Measurements from ENCODE around the gene GDAP1L1.
"Not testable (repeated sequence)": the region's sequence is repeated elsewhere in the genome, so short reads cannot be mapped to it uniquely, and the experiment has no call there.

Gene GDAP1L1

DNA sequence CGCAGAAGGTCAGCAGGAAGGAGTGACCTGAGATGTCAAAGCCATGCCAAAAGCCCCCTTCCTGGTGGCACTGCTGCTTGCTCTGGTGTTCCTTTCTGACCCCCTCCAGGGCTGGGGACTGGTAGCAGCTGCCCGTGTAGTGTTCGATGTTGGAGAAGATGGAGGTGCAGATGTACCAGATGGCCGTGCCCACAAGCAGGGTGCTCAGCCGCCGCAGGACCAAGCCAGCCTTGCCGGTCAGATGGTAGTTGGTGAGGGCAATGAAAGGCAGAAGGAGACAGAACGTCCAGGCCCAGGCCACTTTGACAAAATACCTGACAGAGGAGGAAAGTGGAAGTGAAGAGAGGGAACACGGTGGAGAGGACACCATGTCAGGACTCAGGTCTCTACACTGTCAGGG lies 59.8 kb downstream of the GDAP1L1 start:
- DNase-seq, result no peak

DNA sequence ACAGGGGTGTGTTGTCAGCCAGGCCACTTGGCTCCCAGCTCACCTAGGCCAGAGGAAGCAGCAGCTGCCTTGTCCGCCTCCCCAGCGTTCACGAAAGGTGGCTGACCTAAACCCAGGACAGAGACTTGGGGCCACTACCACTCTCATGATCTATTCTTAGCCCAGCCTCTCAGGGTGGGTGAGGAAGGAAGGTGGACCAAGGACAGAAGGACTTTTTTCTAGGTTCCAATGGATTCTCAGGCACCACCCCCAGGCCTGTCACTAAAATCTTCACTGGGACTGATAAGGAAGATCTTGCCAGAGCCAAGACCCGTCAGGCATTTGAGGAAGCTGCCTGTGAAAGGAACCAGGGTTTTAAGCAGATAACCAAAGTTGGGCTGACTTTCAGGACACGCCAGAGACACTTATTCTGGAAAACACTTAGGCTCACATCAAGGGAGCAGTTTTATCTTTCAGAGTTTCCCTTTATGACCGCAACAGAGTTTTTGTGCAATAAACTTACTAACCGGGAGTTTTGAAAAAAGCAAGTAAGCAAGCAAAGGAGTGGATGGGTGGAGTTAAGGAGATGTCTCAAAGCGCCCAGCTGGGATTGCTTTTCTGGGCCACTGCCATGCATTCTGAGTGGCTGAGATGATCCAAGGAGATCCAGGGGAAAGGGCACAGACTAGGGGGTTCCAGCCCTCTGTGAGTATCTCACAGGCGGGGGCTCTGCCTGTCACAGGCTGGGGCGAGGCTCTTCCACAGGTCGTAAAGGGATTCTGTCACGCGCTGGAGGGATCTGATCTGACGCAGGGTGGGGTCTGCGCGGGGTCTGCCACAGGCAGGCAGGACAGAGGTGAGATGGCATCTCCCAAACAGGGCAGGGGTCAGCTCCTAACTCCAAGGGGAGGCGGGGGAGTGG lies 62.9 kb downstream of the GDAP1L1 start:
- no peak for DNase-seq

DNA sequence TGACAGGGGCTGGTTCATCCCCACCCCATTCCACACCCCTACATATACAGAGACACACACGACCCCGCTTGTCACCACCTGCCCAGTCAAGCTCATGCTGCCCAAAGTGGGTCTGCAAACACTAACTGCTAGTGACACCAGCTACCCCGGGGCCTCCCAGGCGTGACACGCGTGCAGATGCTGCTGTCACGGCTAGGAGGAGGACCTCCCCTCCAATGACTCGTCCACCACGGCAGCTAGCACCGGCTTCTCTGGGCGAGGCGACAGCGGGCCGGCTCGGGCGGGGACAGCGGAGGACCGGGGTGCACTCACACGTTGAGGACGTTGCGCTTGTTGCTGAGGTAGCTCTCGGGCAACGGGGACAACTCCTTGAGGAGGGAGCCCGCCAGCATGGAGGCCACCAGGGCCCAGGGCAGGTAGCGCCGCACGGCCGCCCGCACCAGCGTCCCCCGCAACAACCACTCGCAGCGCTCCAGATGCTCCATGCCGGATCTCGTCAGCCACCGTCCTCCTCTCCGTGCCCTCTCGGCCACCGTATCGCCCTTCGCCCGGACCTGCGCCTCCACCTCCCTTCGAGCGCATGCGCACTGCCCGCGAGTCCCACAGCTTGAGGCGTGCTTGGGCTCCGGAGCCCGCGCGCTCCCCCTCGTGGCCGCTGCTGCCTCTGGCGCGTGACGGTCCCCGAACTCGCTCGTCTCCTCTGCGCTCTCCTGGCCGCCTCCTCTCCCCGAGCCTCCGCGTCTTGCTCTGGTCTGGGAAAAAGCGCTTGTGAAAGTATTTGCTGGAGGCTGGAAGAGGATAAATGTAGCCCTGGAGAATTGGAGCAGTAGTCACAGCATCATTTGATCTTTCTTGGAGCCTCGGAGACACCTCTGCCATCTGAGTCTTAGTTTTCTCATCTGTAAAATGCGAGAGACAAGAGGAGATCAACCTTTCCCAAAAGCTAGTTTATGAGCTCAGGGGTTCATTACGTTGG lies 63.8 kb downstream of the GDAP1L1 start, which contains the start of gene FITM2:
FITM2 (minus strand) TSS at position 539 of the 976 bp plus-strand sequence; CDS start at position 485, 54 bp downstream.
- peak; percentile 91 for DNase-seq

DNA sequence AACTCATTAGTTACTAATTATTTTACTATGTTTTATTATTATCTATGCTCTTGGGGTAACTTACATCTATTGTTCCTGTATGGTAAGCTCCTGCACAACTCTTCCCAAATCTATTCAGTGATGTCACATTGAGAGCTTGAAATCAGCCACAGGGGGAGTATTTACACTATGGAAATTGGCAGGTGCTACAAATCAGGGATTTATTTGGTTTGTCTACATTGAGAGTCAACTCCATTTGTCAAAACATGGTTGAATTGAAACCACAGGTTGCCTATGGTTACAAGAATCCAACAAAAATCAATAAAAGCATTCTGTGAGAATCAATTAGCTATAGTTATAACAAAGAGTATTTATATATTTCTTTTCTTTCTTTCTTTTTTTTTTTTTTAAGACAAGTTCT lies 67.8 kb downstream of the GDAP1L1 start:
- no peak for DNase-seq

DNA sequence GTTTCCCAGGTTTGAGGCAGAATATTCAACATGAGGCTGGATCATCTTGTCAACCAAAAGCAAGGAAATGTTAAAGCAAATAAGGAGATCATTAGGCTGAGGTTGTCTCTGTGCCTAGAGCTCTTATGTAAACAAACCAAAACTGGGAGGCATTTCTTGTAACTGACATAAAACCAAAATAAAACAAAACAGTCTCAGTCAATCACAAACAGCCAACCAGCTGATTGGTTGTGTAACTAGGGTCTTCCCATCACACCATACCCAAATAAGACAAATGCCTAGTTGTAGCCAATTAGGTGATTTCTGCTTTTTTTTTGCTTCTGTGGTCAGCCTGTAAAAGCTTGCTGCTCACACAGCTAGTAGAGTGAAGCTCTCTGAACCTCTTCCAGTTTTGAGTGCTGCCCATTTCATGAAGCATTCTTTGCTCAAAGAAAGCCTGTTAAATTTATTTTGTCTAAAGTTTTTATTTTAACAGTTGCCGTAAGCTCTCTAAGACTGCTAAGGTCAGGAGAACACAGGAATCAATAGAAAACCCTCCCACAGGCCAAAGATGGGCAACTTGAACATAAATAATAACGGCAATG lies 72.8 kb downstream of the GDAP1L1 start:
- no peak for DNase-seq

DNA sequence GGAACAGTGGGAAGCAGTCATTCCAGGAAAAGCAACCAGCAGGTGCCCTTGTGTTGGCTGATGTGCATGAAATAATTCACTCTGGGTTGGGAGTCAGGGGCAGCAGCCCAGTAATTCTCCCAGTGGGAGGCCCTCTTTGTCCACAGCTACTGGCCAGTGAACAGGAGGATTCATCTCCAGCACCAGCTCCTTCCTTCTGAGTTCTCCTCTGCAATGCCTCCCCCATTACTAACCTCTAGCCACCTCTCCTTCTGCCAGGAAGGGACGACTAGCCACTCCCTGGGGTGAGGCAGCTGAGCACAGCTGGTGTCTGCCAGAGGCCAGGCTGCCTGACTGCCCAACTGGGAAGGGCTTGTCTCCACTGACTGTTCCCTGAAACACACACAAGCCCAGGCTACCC lies 77.2 kb downstream of the GDAP1L1 start:
- no peak for DNase-seq

DNA sequence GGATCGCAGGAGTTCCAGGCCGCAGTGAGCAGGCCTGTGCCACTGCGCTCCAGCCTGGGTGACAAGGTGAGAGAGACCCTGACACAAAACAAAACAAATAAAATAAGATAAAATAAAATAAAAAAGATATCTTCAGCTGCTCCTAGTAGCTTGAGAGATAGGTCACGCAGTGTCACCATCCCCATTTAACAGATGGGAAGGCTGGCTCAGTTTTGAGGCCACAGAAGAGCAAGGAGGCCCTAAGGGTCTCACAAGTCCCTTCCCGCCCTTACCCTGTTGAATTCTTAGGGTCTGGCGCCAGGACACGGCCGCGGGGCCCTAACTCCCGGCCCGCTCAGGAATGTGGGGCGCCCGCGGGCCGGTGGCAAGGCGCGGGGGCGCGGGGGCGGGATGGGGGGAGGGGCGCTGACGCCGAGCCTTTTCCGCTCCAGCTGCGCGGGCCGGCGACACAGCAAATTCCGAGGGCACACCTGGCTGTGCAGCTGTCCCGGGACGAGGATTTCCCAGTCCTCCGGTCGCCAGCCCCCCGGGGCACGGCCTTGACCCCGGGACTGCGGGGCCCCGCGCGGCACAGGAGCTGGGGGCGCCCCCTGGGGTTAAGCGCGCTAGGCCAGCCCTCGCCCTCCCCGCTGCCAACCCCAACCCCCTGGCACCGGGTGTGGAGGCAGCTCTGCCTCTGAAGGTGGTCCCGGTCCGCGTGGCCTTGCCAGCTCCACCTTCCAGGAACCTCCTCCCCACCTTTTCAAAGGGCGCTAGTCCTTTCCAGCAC lies 79.5 kb downstream of the GDAP1L1 start:
- DNase-seq, result no peak

DNA sequence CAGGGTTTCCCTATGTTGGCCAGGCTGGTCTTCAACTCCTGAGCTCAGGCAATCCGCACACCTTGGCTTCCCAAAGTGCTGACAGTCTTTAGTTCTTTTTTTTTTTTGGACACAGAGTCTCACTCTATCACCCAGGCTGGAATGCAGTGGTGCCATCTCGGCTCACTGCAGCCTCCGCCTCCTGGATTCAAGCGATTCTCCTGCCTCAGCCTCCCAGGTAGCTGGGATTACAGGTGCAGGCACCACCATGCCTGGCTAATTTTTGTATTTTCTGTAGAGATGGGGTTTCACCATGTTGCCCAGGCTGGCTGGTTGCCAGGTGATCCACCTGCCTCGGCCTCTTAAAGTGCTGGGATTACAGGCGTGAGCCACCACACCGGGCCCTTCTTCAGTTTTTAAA lies 80.6 kb downstream of the GDAP1L1 start:
- DNase-seq, result not testable (repeated sequence)

DNA sequence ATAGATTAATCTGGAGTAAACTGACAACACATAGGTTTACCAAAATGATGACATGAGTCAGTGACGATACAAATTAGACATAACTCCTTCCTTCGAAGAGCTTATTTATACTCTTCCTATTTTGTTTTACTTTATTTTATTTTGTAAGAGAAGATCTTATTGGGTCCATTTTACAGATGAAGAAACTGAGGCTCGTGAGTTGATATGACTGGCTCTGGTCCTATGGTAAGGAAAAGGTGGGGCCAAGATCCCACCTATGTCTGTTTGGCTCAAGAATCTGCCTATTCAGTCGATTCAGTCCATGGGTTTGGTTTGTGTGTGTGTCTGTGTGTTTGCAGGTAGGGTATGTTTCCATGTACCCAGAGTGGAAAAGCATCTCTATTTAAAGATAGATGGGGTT lies 81.3 kb downstream of the GDAP1L1 start:
- no peak for DNase-seq

All from NCI-H187 (cell line).